GM19395 (cell line): ENCODE results near the gene CNDP2.
"Not testable (repeated sequence)": the region's sequence is repeated elsewhere in the genome, so short reads cannot be mapped to it uniquely, and the experiment has no call there.

Experiments
- ATAC-seq: cut with Tn5 transposase; IDR thresholded peaks from one replicate; pipeline ENCODE4 v1.9.1; 2021; ENCODE audit warnings: mild to moderate bottlenecking, moderate library complexity; ENCODE audit not compliant: unreplicated experiment

The CNDP2 gene

GRCh38 chr18:74499633-74500032 lies 3.5 kb downstream of the CNDP2 start:
- ATAC-seq = peak; percentile 40

DNA sequence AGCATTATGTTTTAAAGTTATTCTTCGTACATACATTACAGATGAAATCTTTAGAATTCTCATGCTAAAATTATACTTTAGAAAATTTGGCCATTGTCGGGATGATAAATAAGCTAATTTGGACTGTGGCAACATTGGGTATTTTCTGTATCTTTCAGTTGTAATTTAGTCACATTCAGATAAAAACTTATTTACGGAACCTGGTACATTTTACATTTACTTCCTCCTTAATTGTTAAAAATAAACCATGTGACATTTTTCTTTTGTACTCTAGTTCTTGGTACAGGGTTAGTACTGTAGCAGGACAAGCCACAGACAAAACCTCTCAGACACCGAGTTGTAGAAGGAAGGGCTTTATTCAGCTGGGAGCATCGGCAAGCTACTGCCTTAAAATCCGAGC lies 4.2 kb downstream of the CNDP2 start:
- ATAC-seq = no peak

DNA sequence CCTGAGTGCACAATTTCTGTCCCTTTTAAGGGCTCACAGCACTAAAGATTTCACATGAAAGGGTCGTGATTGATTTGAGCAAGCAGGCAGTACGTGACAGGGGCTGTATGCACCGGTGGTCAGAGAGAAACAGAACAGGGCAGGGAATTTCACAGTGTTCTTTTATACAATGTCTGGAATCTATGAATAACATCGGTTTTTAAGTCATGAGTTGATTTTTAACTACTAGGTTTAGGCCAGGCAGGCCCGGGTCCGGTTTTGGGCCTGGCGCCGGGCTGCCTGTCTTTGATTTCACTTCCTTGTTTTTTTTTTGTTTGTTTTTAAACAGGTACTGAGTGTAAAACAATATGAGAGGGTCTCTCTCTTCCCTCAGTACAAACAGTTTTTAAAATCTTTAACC lies 4.6 kb downstream of the CNDP2 start:
- ATAC-seq = not testable (repeated sequence)

DNA sequence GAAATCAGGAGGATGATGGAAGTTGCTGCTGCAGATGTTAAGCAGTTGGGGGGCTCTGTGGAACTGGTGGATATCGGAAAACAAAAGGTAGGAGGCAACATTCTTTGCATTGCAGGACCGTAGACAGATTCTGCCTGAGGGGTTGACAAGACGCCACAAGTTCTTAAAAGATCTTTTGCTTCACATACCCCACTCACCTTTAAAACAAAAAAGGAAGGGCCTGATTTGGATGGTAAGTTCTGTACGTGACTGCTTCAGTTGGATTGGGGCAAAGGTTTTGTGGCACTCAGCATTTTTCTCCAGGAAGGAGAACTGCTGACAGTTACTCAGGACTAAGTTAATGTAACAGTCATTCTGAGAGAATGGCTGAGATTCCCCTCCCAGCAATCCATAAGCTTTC lies 5.2 kb downstream of the CNDP2 start:
- no peak for ATAC-seq

DNA sequence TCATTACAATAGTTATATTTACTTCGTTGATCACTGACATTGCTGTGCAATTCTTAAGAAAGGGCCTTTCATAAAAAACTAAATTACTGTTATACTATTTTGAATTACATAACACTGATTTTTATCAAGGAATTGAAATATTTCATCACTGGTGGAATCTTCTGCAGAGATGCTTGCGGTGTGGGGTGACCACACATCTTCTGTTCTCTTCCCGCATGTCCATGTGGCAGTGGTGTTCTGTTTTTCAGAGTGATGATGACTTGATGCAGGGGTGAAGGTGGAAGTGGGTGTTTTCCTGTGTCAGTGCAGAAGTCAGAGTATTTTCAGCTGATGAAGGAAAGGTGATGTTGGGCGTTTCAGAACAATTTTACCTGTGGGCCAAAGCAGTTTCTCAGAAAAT lies 7.0 kb downstream of the CNDP2 start:
- no peak for ATAC-seq

GRCh38 chr18:74505776-74506175 lies 9.6 kb downstream of the CNDP2 start:
- ATAC-seq = no peak

- ATAC-seq = no peak
Observed at GRCh38 chr18:74506448-74507084, 10.4 kb downstream of the CNDP2 start.

DNA sequence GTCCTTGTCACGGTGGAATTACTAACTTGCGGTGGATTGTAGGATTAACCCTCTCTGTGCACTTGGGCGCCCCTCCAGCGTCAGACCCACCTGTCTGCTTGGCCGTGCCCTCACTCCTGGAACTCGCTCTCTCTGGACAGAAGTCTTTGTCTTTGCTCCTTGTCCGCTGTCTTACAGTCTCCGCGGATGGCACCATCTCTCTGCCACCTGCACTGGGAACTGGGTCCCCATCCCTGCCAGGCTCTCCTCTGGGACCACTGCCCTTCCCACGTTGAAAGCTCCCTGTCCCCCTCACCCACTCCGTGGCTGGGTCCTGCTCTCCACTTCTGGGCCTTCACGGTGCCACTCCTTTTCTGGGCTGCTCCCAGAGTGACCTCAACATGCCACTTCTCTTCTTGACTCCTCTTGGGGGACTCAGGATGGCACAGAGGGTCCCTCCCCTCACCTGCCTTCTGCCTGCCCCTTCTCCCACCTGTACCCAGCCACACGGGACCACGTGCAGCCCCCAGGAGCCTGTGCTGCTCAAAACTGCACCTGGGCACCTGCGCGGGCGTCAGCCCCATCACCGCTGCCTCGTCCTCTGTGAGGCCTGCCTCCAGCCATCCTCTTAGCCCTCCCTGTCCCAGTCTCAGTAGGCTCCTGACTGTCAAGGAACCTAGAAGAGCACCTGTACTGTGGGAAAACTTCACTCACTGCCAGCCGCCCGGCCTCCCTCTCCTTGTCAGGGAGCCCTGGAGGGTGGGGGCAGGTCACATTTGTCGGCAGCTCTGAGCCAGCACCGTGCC lies 11.1 kb downstream of the CNDP2 start:
- ATAC-seq = no peak

DNA sequence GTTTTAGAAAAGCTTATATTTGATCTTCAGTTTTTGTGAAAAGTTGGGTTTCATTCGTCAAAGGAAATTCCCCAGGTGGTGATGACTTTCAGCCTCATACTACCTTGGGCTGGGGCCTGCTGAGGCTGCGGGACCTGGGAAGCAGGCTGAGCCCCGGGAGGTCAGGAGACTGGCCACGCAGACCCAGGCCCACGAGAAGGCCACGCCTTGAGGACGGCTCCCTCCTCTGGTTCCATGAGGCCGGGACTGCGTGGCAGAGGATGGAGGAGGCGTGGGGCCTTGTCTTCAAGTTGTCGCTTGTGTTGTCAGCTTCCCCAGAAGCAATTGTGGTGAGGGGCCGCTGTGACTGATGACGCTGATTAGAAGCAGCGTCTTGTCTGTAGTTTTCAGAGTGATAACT lies 11.8 kb downstream of the CNDP2 start:
- no peak for ATAC-seq

- ATAC-seq = no peak
Observed at GRCh38 chr18:74508366-74508765, 12.2 kb downstream of the CNDP2 start.

- ATAC-seq = no peak
Observed at GRCh38 chr18:74508821-74509225, 12.7 kb downstream of the CNDP2 start.

GRCh38 chr18:74509856-74510769 lies 13.9 kb downstream of the CNDP2 start:
- no peak for ATAC-seq

- ATAC-seq = no peak
Observed at GRCh38 chr18:74510770-74511095, 14.6 kb downstream of the CNDP2 start.

GRCh38 chr18:74511823-74512222 lies 15.7 kb downstream of the CNDP2 start:
- no peak for ATAC-seq

DNA sequence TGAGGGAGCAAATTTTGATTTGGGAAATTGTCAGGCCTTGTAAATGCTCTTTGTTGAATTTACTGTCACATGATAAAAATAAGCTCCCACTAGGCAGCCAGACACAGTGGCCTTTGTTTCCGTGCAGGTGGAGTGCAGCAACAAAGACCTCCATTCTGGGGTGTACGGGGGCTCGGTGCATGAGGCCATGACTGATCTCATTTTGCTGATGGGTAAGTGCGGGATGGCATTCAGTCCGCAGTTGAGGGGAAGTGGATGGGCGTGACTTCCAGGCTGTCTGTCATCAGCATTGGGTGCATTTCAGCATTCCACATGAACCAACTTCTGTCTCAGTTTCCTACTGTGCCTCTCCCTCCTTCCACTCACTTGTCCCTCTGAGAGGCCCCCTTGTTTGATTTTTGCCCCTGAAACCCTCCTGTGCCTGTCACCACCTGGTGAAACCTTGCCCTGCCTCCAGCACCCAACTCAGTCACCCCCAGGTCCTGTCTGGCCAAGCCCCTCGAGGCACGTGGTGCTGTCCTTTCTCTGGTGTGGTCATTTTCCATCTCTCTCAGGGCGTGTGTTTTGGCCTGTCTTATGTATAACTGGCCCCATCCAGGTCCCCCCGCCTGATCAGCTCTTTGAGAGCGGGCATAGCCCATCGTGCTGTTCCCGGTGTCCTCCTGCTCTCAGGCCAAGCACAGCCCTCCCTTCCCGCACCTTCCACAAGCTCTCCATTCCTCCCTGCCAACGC lies 16.3 kb downstream of the CNDP2 start:
- ATAC-seq = no peak

- no peak for ATAC-seq
Observed at GRCh38 chr18:74513149-74513882, 17.2 kb downstream of the CNDP2 start.

- no peak for ATAC-seq
Observed at GRCh38 chr18:74513883-74514205, 17.7 kb downstream of the CNDP2 start.

- no peak for ATAC-seq
Observed at GRCh38 chr18:74514860-74515495, 18.8 kb downstream of the CNDP2 start.

DNA sequence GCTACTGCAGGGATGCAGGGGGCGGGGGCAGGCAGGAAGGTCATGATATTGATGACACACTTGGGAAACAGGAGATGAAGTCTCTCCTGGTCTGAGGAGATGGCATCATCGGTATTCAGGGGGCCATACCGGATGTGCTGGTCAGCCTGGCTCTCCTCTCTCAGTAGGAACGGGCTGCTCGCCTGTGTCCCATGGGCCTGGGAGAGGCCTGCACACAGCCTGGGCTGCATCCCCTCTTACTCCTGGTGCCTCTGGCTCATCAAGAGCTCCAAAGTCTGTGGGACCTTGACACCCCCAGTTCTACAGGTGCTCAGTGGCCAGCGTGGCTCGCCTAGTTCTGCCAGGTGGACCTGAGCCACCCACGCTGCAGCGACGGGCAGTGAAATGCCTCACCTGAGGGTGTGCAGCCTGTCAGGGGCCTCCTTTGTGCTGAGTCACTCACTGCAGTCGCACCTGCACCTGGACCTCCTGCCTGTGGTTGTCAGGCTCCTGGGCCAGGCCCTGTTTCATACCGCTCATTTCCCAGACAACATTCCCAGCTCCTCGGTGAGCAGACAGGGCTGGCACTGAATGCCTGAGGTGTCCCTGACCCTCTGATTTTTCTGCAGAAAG lies 19.6 kb downstream of the CNDP2 start:
- ATAC-seq = no peak
